AML-193 (cell line): Measurements from ENCODE around the gene PCNX4.

Experiments
- DNase-seq, 2 experiments: peaks; one replicate each; lab custom pipeline; 2025; lab: John Stamatoyannopoulos, UW

The PCNX4 gene

DNA sequence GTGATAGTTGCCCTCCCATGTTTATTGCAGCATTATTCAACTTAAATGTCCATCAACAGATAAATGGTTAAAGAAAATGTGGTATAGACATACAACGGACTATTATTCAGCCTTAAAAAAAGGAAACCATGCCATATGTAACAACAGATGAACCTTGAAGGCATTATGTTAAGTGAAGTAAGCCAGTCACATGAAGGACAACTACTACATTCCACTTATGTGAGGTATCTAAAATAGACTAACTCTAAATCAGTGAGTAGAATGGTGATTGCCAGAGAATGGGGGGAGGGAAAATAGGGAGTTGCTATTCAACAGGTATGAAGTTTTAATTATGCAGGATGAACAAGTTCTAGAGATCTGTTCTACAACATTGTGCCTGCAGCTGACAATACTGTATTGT lies 10.1 kb downstream of the PCNX4 start:
- DNase-seq, result no peak

DNA sequence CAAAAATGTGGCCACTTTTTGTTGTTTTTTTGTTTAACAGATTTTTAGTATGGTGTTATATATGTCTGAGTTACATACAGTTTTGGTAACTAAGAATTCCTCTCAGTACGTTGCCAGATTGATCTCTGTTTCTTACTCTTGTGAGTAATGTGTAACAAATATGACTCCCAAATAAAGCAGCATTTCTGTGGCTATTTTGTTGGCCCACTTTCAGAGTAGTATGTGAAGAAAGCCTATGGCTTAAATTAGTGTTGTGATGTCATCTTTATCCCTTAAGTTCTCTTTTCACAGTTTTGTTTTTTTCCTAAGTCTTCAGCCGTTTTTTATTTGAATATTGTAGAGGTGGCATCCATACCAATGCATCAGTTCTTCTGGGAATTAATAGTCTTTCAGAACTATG lies 10.7 kb downstream of the PCNX4 start:
- DNase-seq, result no peak

DNA sequence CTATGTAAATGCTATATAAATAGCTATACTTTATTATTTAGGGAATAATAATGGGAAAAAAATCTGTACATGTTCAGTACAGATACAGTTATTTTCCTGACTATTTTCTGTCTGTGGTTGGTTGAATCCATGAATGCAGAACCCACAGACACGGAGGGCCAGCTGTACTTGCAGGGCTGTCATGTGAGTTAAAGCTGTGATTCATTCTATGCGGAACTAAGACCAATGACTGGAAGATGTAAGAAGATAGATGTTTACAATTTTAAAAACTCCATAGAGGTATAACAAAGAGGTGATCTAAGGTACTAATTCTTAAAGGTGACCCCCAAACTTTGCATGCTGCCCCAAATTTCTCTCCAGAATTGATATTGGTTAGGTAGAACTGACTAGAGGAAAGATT lies 14.6 kb downstream of the PCNX4 start:
- DNase-seq, result no peak

DNA sequence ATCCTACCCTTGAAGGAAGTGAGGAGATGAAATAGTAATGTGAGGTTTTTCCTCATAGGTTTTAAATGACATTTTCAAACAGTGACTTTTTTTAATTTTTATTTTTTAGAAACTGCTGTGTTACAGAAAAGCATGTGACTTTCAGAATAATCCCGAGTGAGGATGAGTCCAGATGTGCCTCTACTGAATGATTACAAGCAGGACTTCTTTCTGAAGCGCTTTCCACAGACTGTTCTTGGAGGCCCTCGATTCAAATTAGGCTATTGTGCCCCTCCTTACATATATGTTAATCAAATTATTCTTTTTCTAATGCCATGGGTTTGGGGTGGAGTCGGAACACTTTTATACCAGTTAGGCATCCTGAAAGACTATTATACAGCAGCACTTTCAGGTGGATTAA lies 15.8 kb downstream of the PCNX4 start:
- DNase-seq, result no peak

DNA sequence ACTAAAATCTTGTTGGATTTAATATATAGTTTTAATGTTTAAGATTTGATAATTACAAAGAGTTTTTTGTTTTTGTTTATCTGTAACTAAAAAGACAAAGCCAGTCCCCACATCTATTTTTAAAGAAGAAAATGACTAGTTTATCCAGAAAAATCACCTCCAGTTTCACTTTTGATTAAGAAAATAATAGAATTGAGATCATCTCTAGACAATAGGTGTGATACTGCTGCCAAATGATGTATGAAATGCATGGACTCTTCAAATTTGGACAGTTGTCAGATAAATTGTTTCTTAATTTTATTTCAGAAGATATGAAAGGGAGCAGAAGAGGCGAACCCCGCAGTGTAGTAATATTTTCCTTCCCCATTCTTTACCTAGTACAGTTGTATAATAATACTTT lies 20.0 kb downstream of the PCNX4 start:
- DNase-seq, result no peak

DNA sequence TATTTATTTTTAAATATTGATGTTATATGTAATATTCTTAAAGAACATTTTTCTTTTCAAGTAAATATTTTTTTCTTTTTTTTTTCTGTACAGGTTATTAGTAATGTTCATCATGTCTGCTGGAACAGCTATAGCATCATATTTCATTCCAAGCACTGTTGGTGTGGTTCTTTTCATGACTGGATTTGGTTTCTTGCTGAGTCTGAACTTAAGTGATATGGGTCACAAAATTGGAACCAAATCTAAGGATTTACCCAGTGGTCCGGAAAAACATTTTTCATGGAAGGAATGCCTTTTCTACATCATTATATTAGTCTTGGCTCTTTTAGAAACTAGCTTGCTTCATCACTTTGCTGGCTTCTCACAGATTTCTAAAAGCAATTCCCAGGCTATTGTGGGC lies 23.2 kb downstream of the PCNX4 start:
- DNase-seq, result no peak

DNA sequence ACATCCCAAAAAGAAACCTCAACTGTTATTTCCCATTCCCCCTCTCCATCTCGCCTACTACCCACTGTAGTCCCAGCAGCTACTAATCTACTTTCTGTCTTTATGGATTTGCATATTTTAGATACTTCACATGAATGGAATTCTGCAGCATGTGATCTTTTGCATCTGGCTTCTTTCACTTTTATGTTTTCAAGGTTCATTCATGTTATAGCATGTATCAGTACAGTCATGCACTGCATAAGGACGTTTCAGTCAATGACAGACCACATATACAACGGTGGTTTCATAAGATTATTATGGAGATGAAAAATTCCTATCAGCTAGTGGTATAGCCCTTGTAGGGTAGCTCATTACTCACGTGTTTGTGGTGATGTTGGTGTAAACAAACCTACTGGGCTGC lies 24.5 kb downstream of the PCNX4 start:
- DNase-seq, result no peak

DNA sequence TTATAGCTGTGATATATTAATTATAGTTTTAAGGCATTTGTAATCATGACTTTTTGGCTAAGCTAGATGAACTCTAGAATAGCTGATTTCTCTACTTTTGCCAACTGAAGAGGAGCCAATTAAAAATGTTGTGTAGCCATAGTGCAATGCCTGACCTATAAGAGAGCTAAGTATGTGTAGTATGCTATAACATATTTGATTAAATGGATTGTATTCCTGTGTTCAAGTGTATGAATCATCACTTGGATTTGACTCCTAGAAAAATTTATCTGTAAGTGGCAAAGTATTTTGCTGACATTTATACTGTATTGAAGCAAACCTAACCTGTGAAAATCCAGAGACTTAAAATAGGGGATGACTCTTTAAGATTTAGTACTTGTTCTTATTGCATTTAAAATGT lies 34.2 kb downstream of the PCNX4 start:
- DNase-seq, result no peak

DNA sequence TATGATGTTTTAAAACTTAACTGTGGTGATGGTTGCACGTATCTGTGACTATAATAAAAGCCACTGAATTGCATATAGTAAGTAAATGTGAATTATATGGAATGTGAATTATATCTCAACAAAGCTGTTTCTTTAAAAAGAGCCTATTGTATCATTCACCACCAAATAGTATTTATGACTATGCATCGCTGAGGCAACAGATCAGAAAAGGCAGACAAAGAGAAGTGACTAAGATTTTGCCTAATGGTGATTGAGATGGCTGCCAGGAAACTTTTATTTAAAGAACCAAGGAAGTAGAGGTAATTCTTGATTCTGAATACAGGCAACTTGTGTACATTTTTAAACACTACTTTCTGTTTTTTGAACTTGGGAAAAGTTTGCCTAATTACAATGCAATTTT lies 41.8 kb downstream of the PCNX4 start:
- DNase-seq, result no peak

DNA sequence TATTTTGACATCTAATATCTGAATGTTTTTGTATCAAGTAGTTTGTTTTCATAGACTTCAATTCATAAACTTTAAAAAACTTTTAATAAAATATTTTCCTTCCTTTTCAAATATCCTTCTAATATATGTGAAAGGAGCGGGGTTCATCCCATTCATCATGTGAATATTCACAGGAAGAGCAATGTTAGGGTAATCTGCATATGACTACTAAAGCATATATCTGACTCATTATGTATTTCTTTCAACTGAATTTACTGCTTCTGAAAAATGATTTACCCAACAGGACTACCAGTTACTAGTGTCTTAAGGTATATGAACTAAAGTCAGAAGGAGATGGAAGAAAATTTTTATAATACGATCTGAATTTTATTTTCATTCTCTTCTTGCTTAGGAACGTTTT lies 43.0 kb downstream of the PCNX4 start:
- no peak for DNase-seq

DNA sequence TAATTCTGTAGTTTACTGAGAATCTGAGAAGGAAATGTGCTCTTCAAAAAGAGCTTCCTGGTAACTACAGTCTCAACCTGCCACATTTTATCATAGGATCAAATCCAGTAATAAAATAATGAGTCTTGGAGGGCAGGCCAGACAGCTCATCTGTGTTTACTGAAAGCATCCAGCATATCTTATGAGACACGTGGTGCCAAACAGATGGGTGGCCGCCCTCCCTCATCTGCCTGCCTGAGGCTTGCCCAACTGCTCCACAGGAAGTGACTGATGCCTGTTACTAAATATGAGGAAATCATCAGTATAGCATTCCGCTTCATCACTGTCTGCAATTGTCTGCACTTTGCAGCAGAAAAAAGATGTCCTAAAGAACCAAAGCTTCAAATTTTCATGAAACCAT lies 60.0 kb downstream of the PCNX4 start:
- DNase-seq, result peak; percentile 94 to 96

DNA sequence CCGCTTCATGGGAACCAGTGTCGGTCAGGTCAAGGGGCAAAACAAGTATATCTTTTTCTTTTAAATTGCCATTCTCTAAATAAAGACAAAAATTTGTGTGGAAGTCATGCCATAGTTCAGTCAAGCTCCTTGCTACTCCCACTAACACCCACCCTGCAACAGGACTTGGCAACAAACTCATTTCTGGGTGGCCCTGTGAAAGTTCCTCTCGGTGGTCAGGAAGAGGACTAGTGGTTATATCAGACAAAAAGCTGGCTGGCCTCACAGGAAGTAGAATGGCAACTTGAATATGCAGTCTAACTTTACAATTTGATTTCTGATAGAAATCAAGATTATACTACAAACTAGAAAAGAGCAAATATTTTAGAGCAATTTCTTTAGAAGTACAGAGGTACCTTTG lies 62.3 kb downstream of the PCNX4 start:
- peak; percentile 30 to 47 for DNase-seq

DNA sequence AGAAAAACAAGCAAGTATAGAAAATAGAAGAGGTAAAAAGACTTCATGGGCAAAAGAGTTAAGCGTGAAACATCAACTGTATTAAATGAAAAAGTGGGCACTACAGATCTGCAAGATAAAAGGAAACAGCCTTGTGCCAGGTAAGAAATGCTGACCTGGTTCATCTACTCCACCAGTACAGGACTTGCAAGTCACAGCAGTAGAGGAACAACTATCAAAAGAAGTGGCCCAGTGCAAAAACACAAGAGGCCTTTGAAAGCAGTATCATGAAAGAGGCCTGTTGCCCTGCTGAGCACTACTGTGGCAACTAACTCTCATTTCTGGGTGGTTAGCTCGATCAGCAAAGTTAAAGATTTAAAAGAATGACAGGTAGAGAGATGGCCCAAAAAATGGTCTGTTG lies 62.9 kb downstream of the PCNX4 start:
- DNase-seq, result peak in 1 of 2 experiments; percentile 1

DNA sequence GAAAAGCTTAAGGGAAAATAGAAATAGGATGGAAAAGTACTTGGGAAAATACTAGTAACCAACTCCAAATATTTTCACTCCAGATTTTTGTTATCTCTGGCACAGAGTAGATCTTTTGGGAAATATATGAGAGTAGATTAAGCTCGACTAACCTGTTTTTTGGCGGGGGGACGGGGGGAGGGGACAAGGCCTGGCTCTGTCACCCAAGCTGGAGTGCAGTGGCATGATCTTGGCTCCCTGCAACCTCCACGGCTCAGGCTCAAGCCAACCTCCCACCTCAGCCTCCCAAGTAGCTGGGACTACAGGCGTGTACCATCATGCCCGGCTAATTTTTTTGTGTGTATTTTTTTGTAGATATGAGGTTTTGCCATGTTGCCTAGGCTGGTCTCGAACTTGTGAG lies 68.7 kb downstream of the PCNX4 start:
- no peak for DNase-seq

DNA sequence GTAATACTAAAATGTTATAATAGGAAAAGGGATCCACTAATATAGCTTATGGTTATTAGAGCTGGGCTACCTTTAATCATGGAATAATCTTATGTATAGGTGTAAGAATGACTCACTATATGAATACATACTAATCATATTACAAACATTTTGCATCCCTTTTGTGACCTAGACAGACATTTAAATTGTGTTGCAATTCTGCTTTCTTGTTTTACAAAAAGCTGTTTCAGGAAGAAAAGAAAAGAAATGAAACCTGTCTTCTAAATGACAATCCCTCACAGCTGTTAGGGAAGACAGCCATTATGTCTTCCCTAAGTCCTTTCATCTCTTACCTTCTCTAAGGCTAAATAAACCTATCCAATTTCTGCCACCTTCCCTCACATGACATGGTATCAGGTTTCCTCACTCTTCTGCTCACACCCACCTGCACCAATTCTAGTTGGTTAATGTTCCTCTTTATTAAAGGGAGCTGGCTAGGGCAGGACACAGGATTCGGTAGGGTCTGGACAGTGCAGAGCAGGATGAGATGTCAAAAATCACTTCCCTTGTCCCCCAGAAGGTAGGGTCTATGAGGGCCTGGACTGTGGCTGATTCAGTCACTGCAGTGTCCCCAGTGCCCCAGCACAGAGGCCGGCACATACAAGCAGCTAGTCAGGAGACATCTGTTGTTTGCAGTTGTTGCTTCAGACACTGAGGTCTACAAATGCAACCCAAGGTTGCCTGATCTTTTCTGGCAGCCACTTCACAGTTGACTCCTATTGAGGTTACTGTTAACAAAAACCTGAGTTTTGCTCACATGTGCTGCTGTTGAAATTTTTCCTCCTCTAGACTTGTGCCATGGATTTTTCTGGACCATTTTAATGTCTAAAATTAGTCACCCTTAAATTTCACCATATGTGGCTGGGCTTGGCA lies 69.7 kb downstream of the PCNX4 start:
- DNase-seq, result peak; percentile 70 to 77

DNA sequence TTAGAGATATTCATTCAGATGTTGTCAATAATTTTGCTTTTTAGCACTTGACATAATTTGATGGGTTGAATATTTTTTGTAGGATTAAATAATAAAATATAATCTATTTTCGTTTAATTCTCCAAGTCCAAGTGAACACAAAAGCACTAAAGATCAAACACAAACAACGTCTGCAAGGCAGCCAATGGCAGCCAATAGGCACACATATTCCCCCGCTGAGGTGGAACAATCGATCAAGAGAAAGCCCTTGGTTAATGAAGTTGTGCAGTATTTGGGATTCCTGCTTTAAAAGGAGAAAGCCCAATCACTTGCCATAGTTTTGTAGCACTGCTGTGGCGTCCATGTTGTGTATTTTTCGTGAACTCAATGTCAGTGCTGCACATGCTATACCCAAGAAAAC lies 72.0 kb downstream of the PCNX4 start:
- DNase-seq, result peak; percentile 13 to 28

DNA sequence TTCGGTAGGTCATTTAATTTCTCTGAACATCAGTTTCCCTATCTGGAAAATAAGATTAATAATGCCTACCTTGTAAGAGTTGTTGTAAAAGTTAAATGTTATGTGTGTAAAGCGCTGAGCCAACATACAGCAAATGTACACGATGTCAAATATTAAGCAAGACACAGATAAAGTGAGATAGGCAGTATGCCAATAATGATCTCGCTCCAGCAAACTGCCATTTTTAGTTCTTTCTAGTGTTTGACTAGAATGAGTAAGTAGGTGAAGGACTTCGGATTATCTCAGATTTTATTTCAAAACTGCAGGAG lies 72.6 kb downstream of the PCNX4 start:
- no peak for DNase-seq

DNA sequence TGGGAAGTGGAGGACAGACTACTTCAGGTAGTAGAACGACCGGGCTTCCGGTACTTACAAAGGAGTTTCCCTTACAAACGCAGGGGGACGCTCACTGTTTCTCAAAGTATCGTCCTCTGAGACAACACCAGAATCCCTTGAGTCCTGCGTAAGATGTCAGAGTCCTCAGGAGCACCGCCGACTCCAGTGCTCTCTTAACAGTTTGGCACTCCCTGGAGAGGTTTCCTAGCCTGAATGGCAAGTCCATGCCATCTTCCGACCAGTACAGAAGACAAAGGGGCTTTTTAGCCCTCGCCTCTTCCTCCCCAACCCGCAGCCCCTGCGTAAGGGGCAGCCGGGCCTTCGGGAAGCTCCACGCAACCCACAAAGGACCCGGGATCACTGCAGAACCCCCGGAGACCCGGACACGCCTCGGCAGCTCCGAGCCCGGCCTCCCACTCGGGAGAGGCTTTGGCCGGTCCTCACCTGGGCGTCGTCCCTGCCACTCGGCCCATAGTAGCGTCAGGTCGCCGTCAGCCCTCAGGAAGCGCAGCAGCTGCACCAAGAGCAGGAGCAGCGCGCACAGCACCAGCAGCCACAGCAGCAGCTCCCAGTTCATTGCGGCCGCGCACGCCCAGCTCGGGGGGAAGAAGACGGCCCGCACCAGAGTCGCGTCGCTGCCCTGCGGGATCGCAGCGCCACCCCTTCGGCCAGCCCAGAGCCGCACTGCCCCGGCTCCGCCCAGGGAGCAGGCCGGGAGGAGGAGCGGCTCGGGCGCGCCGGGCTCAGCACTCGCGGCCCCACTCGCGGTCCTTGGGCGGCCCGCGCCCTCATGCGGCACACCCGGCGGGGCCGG lies 73.2 kb downstream of the PCNX4 start, which contains the start of gene DHRS7:
Gene DHRS7, minus strand, starts transcription at position 687 of the 835 bp plus-strand sequence. Its CDS starts 89 bp downstream, at position 598.
- peak; percentile 76 to 82 for DNase-seq

DNA sequence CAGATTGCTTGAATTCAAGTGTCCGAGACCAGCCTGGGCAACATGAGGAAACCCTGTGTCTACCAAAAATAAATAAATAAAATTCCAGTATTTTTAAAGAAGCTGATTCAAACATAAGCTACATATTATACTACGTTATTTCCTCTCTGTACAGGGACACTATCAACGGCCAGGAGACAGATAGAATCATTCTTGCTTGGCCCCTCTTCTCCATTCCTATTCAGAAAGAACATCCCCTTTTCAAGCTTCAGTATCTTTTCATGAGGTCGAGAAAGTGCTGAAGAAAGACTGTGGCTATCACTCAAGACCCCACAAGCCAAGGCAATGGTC lies 73.8 kb downstream of the PCNX4 start:
- DNase-seq, result no peak

DNA sequence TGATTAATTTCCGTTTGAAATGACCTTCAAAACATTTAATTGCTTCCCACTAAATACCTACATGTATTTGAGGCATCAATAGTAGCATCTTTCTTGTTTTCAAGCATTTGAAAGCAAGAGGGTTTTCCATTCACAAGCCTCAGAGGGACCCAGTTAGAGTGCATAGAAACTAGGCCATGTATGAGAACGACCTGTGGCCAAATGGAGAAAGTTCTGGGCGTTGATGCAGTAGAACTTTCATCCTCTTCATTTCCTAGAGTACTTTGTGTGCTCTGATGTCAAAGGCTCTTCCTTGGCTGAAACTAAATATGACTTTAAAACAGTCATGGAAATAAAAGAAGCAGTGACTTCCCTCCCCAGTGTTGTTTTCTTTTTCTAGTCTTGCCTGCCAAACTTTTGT lies 74.4 kb downstream of the PCNX4 start:
- no peak for DNase-seq

DNA sequence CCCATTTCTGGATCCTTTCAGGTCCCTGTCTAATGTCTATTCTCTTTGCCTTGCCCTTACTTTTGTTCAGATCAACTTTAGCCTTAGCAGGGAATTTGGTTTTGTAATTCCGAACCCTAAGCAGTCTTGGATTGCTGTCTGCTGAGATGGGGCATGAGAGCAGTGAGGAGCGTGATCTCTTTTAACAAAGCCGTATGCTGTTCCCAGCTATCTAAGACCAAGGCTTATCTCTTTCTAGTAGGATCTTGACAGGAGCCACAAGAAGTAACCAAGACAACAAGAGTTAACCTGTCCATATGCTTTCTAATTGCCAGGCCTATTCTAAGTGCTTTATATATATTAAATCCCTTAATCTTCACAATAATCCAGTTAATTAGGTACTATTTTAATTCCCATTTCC lies 78.0 kb downstream of the PCNX4 start:
- no peak for DNase-seq

DNA sequence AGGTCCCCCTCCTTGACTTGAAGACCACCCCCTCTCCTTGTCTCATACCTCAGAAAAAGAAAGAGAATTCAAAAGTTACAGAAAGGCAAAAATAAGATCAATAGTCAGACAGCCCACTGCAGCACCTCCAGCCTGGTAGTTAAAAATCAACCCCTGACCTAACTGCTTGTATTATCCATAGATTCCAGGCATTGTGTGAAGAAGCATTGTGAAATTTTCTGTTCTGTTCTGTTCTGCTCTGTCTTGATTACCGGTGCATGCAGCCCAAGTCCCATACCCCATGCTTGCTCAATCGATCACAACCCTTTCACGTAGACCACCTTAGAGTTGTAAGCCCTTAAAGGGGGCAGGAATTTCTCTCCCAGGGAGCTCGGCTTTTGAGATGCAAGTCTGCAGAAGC lies 79.2 kb downstream of the PCNX4 start:
- no peak for DNase-seq

DNA sequence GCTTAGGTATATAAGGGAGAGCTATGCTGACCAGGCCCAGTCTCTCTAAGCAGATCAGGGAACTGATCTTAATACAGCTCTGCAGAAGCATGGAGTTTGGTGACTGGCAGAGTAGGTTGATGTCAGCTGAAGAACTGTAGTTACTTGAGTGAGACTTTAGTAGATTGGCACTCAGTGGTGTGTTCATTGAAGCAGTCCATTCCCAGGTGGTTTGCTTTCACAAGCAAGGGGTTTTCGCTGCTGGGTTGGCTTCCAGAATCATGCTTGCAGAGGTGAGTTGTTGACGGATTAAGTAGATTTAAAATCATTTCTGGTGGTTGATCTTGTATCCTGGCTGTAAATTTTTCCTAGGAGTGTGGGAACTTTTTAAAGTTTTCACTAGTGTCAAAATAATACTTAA lies 80.0 kb downstream of the PCNX4 start:
- DNase-seq, result no peak
